Measurements from ENCODE around the gene ABR. TPM values are rescaled to one million over a fixed set of nuclear protein-coding genes. Genes with fewer than 3 reads are reported as not detected.
"Not testable (repeated sequence)": the region's sequence is repeated elsewhere in the genome, so short reads cannot be mapped to it uniquely, and the experiment has no call there.

Gene ABR
- total RNA-seq, 1 donor from 2014 or later = 58.1 TPM

DNA sequence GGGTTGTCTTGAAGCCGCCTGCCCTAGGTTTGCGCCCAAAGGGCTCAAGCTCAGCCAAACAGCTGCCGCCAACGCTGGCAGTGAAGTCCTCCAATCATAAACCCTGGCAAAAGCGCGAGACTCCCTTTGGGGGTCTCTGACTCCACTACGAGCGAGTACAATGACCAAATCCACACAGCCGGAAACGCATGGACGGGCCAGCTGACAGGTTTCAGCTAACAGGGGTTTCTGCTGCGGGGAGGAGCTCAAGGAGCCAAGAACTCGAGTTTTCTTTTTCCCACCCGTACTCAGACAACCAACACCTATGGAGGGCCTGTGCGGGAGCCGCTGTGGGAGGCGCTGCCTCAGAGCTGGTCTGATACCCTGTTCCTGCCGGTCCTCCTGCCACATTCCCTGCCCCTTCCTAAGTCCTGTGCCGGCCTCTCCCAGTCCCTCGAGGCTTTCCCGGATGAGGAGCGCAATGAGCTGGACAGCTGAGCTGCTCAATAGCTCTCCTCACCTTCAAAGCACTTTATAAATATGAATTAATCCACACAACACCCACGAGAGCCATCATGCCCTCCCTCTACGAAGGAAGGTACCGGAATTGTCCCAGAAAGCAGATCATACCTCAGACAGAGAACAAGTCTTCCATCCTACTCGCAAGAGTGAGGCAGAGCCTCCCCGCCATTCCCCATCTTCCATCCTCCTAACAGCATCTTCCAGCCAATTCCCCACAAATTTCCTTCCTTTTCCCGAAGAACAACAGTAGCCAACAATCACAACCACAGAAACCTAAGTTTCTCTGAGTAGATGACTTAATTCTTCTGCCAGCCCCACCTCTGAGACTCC is 6.1 kb downstream of the ABR start:
- DNase-seq = no peak

- DNase-seq = no peak
These were observed 7.8 kb downstream of the ABR start for GRCh38 chr17:1171953-1172352.

GRCh38 chr17:1170739-1171138 is 9.0 kb downstream of the ABR start:
- DNase-seq = no peak

DNA sequence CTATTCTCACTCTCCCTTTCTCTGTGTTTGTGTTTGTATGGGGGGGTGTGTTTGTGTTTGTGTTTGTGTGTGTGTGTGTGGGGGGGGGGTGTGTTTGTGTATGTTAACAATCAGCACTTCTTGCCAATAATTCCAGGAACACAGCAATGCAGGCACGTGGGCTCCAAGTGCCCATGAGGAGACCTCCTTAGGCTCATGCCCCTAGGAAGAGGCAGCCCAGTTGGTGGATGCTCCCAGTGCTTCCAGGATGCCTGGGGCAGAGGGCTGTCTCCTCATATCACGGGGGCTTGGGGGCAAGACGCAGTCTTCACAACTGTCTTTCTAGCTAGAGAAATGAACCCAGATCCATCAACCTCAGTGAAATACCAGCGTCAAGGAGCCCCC is 9.9 kb downstream of the ABR start:
- DNase-seq = no peak

DNA sequence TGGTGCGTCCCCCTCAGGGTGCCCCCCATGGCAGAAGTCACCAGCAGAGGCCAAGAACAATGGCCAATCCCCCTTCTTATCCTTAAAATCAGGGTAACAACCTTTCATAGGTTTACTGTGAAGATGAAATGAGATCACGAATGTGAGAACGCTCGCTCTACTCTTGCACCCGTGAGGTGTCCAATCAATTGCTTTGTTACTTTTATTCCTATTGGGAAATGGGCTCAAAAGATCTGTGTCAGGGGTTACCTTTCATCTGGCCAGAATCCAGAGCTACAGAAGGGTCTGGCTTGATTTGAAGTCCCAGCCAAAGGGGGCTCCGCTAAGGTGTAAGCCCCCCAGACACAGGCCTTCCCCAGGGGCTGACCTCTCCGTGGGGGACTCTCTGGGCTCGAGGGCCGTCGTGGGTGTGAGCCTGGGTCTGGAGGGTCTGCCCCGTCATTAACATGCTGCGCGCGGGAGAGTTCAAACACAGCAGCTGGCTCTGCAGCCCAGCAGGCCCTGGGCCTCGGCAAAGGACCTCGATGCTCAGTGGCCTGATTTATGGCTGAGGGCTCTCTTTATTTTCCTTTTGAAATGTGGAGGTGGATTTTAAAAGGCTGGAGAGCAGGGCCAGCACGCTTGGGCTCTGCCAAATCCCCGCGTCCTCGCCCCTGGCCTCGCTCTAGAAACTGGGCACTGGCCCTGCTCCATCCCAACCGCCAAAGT is 10.4 kb downstream of the ABR start:
- DNase-seq = no peak

- no peak for DNase-seq
These were observed 11.1 kb downstream of the ABR start for GRCh38 chr17:1168533-1169220.

- DNase-seq = no peak
These were observed 13.5 kb downstream of the ABR start for GRCh38 chr17:1166276-1166675.

DNA sequence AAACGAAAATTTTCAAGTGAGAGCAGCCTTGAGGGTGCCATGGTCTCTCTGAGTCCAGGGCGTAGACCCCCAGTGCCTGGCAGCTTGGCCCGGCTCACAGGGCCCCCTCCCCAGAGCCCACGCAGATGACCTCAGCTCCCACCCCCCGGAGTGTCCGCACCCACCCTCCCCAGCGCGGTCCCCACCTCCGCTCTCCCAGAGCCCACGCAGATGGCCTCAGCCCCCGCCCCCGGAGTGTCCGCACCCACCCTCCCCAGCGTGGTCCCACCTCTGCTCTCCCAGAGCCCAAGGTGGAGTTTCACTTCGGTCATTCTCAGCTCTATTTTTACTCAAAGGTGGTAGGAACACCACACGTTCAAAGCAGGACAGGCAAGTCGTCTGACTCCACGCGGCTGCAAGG is 13.9 kb downstream of the ABR start:
- no peak for DNase-seq

DNA sequence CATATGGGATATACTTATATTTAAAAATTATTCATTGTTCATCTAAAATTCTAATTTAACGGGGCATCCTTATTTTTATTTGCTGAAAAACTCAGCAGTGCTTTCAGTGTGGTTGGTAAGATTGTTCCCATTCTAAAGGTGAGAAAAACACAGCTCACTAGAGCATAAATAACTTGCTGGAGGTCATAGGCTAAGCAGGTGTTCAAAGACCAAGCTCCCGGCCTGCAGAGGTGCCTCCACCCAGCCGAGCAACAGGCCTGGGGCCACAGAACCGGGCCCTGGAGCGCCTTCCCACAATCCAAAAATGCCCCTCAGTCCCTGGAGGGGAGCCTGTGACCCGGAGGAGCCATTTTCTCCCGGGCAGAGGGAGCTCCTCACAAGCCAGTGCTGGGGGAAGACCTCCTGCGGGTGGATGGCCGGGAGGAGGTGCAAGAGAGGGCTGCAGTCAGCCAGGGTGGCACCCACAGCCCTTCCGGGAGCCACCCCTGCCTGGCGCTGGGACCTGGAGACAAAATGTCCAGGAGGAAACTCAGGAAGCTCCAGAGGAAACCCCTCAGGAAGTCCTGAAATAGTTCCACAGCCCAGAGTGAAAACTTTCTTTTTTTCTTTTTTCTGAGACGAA is 14.7 kb downstream of the ABR start:
- DNase-seq = no peak

- DNase-seq = no peak
These were observed 17.5 kb downstream of the ABR start for GRCh38 chr17:1162116-1162855.

- DNase-seq = no peak
These were observed 19.0 kb downstream of the ABR start for GRCh38 chr17:1160591-1161390.

- no peak for DNase-seq
These were observed 20.2 kb downstream of the ABR start for GRCh38 chr17:1159431-1160180.

GRCh38 chr17:1158879-1159278 is 20.9 kb downstream of the ABR start:
- DNase-seq = no peak

DNA sequence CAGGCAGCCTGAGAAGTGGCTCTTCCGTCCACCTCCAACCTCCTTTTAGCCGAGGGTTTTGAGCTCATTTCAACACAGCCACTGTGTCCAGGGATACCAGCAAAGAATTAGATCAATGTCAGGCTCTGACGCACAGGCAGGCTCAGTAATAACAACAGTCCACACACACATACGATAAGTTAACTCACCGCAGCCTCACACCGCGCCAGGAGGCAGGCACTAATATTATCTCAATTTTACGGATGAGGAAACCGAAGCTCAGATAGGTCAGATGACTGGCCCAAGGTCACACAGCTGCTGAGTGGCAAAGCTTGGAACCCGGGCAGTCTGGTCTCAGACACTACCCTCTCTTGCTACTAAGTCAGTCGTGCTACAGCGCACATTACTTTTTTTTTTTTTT is 22.9 kb downstream of the ABR start:
- DNase-seq = no peak

GRCh38 chr17:1154704-1155103 is 25.1 kb downstream of the ABR start:
- no peak for DNase-seq

- DNase-seq = no peak
These were observed 25.8 kb downstream of the ABR start for GRCh38 chr17:1153795-1154546.

DNA sequence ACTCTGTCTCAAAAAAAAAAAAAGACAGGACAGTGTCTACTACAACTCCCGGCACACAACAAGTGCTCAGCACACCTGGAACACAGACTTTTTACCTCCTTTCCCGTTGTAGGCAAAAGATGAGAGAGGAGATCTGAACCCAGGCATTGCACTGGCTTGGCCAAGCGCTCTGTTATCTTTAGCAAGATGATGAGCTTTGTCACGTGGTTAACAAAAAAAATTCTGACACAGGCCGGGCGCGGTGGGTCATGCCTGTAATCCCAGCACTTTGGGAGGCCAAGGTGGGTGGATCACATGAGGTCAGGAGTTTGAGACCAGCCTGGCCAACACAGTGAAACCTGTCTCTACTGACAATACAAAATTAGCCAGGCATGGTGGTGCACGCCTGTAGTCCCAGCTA is 27.2 kb downstream of the ABR start:
- DNase-seq = not testable (repeated sequence)

- DNase-seq = no peak
These were observed 28.7 kb downstream of the ABR start for GRCh38 chr17:1150863-1151600.

- DNase-seq = no peak
These were observed 29.9 kb downstream of the ABR start for GRCh38 chr17:1149869-1150268.
